Activated CD4-positive, alpha-beta T cell treated with anti-CD3 and anti-CD28 coated beads, Interleukin-2, Interleukin-4, amounts not matched to agents 100 ng/mL and 50 ng/mL, durations not matched to agents 16 hours and 8 hours (primary cell): ENCODE results near the gene MYLK.

Experiments
- DNase-seq: peaks from one replicate; pipeline ENCODE4 v3.0.0-alpha.2; 2020; ENCODE audit warnings: low spot score

Gene MYLK

DNA sequence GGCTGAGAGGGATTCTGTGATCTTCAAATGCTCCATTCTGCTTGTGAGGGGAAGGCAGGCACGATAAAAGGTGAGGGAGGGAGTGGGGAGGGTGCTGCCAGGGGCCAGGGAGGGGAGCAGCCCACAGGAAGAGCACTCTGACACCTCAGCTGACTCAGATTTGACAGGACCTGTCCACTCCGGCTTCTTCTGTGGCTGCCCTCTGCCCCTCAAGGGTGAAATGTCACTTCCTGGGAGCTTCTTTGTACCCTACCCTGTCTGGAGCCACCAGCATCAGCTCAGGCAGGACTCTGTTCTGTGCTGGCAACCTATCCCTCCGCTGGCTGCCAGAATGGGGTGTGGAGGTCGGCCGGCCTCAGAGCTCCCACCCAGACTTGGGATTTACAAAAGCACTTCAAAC, 185.3 kb downstream of the MYLK start:
- no peak for DNase-seq

DNA sequence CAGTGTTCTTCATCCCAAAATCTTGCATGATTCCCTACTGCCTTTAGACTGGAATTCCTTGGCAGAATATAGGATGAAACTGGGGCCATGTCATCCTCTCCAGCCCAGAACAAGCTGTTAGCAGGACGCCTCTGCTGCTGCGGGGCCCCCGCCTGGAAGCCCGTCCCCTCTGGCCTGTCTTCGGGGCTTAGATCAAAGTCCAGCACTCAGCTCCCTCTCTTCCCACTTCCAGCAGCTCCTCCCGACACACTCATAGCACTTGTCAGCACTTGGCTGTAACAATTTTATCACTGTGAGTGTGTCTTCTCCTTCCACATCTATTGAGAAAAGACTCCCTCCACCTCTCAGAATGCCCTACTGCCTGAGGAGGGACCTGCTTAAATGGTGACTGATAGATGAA, 187.3 kb downstream of the MYLK start:
- DNase-seq: no peak

DNA sequence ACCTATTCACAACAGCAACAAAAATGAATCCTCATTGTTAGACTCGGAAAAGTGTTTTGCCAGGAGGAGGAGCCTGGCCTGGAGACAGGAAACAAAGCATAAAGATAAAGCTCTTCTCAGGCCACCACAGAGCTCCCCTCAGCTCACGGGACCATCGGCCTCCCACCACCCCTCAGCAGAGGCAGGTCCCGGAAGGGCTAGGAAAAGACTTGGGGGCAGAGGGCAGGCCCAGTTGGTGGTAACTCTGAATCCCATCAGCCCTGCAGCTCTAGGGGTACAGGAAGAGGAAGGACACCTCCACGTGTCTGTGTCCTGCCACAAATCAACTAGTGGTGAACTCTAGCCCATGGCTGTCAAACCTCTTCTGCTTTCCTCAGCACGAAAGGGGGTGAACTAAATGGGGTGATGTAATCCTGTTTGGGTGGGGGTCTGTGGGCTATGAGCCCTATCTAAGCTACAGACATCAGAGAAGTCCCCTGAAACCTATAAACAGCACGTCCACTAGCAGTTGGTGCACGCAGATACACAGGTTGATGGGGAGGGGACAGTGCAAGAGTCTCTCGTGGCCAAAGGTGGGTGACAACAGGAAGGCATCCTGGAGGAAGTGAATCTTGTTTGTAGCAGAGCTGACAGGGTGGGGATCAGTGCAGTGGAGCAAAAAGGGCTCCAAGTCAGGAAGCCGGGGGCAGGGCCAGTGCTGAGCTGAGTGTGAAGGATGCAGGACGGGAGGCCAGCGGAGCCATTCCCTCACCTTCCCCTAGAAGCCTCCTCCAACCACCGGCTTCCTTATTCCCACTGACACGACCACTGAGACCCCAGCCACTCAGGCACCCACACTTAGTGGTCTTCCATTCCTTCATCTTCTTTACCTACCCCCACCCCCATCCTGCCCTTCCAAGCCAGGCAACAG, 188.1 kb downstream of the MYLK start:
- no peak for DNase-seq

DNA sequence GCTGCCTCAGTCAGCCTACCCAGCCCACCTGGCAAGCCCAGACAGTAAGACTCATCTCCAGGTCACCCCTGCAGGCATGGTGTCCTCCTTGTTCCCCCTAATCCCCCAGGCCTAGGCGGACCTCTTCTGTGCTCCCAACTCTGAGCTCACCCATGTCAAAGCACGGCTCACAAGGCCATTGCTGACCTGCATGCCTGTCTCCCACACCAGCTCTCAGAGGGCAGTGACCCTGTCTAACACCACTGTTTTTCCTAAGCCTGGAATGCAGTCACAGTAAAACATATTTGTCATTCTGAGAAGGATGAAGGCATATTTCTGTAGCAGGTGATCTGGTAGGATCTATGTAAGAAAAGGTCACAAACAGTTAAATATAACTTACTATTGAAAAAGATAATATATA, 189.0 kb downstream of the MYLK start:
- DNase-seq: no peak

DNA sequence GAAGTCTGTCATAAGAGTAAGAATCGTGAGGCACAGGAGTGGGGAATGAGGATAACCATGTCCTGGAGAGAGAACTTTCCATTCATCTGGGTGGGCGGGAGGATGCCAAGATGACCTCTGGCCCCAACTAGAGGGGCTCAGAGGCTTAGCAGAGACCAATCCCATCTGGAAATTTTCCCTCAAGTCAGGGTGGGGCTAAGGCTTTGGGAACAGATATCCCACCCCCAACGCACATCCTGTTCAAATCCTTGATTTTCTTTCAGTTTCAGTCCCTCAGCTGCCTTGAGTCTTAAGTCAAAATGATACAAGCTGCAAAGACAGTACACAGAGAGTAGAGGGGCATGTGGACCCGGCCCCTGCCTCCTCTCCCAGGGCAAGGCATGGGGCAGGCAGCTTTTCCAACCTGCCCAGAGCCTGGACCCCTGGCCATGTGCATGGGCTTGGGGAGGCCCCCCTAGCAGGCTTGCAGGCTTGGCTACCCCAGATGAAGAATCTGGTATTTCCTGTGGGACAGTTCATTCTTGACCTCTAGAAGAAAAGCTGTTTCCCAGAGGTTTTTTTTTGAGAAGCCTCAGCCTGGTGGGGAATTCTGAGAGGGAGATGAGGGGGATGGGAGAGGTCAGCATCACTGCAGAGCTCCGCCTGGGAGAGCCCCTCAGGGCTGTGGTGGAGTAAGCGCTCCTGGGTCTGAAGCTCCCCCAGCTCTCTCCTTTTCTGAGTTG, 189.6 kb downstream of the MYLK start:
- DNase-seq: no peak

DNA sequence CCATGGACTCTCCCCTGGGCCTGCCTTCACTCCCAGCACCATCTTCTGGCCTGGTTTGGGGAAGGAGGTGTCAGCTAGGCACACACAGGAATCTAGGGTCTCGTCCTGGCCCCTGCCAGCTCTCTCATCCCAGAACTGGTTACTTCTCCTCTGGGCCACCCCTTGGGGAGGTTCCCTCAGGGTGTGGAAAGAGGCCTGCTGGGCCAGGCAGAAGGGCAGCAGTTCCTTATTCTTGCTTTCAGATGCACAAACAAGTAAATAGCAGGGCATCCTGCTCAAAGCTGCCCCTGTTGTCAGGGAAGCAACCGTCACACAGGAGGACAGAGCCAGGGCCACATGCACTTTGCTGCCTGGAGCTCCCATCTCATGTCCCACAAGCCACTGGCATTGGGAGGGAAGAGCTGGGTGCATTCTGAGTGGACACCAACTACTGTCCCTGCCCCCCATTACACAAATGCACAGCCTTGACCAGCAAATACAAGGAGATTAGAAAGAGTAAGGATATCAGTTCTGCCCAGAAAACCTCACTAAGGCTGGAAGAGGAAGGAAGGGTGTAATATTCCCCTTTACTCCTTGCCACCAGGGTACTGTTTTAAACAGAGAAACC, 190.4 kb downstream of the MYLK start:
- DNase-seq: no peak

DNA sequence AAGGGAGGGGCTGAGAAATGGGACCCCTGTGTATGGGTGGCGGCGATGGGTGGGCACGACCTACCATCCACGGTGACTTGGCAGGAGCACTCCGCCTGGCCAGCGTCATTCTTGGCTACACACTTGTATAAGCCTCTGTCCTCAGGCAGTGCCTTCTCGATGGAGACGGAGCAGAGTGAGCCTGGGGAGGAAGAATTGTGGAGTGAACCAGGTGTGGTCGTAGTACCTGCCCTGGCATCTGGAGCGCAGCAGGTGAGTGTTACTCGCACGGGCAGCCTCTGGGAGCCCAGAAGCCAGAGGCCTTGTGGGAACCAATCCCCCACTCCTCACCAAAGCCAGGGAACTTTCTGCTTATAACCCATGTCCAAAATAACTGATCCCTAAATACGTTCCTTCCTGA, 191.5 kb downstream of the MYLK start:
- DNase-seq: no peak

DNA sequence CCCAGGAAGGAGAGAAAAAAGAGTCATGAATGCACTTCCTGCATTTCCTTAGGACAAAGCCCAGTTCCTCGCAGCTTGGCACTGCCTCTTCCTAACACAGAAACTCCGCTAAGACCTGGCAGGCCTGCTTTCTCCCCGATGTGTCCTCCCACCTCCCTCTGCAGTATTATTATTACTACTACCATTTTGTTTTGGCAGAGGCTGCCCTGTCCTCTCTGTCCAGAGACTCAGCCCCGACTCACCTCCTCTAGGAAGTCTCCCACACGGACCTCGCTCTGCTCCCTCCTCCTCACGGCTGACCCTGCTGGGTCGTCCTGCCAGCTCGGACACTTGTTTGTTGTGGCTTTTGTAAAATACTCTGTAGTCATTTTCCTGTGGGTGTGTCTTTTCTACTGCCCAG, 192.1 kb downstream of the MYLK start:
- DNase-seq: no peak

DNA sequence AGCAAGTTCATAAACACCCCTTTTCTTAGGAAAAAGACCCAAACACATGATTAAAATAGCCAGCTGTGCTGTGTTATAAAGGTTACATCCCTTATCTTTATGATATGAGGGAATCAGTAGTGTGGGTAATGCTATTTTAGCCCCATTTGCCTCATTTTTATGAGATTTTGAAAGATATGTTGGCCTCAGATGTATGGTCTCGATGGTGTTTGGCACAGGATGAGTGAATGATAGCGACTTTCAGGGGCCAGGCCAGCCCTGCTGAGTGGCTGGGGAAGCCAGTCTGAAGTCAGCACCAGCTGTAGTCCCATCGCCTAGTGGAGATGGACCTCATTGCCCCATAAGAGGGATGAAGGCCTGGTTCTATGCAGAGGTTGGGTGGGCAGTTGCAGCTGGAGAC, 194.3 kb downstream of the MYLK start:
- DNase-seq: no peak

DNA sequence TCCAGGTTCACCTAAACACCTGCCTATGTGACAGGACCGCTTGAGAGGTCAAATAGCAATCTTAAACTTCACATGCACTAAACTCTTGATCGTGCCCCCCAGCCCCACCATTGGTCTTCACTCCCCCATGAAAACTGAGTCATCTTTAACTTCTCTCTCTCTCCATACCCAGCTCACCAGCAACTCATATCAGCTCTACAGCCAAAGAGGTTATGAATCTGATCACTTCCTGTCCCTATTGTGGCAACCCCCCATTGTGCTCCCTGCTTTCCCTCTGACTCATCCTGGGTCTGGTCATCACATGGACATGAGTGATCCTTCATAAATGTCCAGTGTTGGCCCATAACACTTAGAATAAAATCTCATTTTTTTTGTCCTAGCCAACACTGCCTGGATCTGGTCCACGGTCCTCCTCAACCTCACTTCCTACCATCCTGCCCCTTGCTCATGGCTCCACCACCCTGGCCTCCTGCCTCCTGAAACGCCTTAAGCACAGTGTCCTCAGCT, 195.8 kb downstream of the MYLK start:
- DNase-seq: no peak

DNA sequence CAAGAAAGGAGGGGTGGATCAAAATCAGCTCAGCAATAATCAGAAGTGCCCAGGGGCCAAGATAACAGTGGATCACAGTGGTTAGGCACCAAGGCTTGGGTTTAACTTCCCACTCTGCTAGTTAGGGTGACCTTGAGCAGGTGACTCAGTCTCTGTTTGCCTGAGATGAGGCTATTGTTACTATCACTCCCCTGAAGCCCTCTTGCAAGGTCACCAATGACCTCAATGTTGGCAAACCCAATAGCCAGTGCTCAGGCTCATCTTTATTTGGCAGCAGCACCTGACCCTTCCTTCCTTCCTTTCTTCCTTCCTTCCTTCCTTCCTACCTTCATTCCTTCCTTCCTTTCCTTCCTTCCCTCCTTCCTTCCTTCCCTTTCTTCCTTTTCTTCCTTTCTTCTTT, 196.8 kb downstream of the MYLK start:
- no peak for DNase-seq

DNA sequence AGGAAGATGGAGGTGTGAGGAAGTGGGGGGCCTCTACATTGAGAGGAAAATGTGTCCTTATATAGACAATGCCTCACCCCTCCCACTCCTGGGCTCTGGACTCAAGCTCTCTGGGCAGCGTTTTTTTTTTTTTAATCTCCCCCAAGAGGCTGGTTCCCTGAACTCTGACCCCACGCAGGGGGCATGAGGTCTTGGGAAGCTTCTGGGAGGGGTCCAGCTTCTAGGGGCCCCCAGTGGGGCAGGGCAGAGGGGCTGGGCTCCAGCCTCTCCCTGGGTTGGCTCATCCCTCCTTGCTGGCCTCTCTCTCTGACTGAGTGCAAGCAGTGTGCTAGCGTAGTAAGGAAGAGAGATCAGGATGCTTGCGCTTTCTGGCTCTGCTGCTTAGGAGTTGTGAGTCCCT, 197.9 kb downstream of the MYLK start:
- no peak for DNase-seq

DNA sequence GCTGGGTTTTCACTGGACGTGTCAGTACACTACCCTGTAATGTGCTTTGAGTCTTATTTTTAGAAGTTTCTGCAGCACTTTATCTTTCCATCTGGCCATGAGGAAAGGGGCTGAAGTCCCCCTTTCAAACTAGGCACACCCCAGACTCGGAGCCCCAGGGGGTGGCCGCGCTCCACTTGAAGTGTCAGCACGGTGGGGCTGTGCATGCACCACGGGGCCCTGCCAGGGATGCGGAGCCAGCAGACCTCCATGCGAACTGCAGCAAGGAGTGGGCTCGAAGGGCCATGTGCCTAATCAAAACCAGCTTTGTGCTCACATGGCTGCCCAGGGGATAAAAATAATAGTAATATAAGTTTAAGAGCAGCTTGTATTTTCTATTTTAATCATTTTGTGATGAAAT, 198.4 kb downstream of the MYLK start:
- DNase-seq: no peak

DNA sequence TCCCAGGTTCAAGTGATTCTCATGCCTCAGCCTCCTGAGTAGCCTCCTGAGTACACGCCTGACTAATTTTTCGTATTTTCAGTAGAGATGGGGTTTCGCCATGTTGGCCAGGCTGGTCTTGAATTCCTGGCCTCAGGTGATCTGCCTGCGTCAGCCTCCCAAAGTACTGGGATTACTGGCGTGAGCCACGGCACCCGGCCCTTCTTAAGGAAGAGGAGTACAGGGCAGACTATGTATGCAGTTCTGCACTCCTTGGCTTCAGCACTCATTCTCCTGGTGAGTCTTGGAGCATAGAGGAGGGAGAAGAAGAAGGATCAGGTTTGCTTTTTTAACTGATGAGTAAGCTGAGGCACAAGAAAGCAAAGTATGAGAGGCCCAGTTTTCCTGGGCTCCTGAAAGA, 199.5 kb downstream of the MYLK start:
- no peak for DNase-seq

DNA sequence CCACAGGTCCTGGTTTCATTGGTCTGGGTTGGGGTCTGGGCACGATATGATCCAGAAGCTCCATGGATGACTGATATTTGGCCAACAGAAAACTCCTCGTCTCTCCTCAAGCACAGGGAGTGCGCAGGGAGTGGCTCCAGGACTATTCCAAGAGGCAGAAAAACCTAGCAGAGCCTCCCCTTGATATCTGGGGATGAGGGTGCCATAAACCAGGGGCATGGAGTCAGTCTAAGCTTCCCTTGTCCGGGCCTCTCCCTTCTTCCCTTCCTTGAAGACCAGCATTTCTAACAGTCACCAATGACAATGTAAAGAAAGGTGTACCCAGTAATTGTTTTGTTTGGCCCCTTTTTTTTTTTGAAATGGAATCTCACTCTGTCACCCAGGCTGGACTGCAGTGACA, 199.9 kb downstream of the MYLK start:
- no peak for DNase-seq

DNA sequence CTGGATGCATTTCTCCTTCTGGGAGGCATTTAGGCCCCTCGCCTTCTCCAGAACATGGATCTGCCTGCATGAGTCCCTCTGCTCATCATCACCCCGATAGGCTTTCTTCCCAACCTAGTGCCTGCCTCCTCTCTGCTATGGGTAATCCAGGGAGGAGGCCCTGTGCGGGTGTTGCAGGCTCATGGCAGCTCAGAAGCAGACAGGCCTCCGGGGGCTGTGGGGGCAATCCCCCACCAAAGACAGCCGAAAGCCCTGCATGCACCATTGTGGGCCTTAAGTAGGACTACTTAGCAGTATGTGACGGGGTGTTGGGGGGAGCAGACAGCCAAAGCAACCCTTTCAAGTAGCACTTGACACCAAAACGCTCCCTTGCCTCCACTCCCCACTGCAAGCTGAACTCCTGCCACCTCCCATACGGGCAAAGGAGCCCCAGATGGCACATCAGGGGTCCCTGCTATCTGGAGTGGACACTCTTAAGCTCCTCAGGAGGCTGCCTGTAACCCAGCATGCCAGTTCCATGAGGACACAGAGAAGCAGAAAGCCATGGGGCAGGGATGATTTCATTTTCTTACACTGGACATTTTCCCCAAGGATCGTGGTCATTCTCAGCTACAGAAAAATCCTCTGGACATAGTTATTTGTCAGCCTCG, 200.5 kb downstream of the MYLK start:
- DNase-seq: no peak

DNA sequence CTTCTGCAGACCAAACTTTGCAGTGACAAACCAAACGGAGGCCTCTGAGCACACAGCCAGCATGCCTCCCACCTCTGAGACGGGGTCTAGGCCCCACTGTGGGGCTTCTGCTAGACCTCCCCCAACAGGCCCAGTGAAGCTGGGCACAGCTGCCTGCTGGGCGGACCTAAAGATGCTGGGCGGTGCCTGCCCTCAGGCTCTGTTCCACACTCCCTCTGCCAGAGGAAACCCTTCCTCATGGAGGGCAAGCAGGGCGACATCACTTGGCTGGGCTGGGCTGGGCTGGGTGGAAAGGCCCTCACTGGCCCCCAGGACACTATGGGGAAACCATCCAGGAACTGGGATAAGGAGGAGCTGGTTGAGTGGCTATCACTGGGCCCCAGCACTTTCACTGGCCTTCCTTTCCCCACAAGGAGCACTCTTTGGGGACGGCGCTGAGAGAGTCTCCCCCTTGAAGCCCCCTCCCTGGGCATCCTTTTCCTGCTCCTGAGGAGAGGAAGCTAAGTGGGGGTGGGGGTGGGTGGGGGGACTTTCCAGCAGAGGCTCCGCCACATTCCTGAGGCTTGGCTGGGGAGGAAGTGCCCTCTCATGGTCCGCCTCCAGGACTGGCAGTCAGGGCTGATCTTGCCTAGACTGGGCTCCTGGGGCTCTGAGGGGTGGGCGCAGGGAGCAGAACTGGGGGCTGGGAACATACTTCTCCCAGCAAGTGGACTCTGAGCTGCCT, 201.2 kb downstream of the MYLK start:
- DNase-seq: no peak

DNA sequence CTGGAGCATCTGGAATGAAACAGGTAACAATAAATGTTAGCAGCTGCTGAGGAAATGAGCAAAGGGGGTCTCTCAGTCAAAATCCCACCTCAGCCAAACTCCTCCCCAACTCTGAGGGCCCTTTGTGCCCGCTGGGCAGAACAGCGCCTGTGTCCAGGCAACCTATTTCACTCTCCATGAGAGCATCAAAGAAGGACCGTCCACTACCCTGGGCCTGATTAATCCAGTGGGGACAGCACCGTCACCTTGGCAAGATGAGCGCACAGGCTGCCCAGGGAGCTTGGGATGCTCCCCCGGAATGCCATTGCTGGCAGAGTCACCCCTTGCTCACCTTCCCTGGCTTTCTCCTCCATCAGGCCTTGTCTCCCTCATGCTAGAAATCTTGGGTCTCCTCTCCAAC, 201.8 kb downstream of the MYLK start:
- no peak for DNase-seq

DNA sequence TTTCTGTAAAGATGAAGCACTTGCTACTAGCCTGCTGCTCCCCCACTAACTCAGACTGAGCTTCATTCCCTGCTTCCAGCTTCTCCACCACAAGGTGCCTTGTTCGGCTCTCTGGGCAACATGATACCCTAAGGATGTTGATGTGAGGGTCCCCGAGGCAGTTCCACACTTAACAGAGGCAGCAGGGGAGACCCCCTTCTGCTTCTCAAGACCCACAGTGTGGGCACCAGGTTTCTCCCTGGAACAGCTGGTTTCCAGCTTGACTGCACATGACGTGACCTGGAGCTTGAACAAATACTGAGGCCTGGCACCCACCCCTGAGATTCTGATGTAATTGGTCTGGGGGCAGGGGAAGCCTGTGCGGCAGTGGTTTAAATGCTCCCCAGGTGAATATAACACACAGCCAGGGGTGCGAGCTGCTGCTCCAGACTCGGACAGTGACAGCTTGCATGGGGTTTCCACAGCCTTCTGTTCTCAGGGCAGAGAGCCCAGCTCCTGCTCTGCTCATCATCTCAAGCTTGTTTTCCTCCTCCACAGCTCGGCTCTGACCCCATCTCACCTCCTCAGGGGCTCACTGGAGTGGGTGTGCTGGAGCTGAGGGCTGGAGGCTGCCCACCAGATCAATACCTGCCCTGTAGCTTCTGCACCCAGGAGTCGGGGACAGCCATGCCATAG, 204.3 kb downstream of the MYLK start:
- DNase-seq: no peak

DNA sequence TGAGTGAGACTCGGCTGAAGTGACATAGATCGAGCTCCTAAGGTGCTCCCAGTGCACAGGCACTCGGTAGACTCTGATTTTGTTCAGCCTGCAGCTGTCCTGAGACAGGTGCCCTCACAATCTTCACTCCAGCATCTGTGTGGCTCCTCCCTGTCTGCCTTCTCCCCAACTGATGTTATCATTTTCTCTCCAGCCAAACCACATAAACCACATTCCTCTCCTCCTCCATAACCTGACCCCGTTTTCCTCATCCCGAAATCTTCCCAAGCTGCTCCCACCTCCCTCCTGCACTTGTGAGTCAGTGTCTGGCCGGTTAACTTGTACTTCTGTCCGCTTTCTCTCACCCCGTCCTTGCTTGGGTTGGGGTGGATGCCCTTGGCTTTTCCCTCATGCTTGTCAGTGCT, 206.0 kb downstream of the MYLK start:
- no peak for DNase-seq
